ENCODE results near the gene RNU6-7. TPM values are rescaled to one million over a fixed set of nuclear protein-coding genes. Genes with fewer than 3 reads are reported as not detected.

RNU6-7 gene
- total and polyA plus RNA-seq, 2 donors (not counting 3 experiments of a cell fraction or from before 2014, with no cell fraction given) = not detected

GRCh38 chr14:32200368-32201192 is 1.3 kb upstream of the RNU6-7 start:
- CTCF ChIA-PET = interaction anchor here (1.0 to 1.9 kb wide), 3 partner anchors 52 to 690 kb away, joined by 3 to 4 read pairs (median 4); no protein-coding TSS in a partner anchor
- Histone ChIP-seq H3K9me3 (replicated peaks; ENCODE audit: control insufficient read depth, insufficient read depth, low read length) (no peaks in the 10 kb centered on the region), H3K4me1 (ENCODE audit: control insufficient read depth, extremely low read depth, insufficient read depth, low read length) (peaks cover 16% of the 10 kb centered on the region), H2AFZ (ENCODE audit: low read depth, low read length) (peak overlapping the region; percentile 43), H3K79me2 (ENCODE audit: control insufficient read depth, insufficient read depth, low read length) (no peaks in the 10 kb centered on the region), H3K27me3 (ENCODE audit: control insufficient read depth in 2 of 2, insufficient read depth in 2 of 2, low read length in 2 of 2) (peaks cover 0 to 2% of the 10 kb centered on the region in 2 experiments), H3K36me3 (ENCODE audit: control insufficient read depth in 2 of 2, extremely low read depth in 1 of 2, insufficient read depth in 2 of 2, low read length in 2 of 2) (no peaks in the 10 kb centered on the region), H3K4me2 (ENCODE audit: insufficient read depth, low read length) (peak overlapping the region; percentile 99), H3K9me1 (replicated peaks; ENCODE audit: control insufficient read depth, extremely low read depth, insufficient read depth, low read length) (no peaks in the 10 kb centered on the region), H4K20me1 (replicated peaks; ENCODE audit: control insufficient read depth, extremely low read depth, insufficient read depth, low read length) (no peaks in the 10 kb centered on the region), H3K9ac (replicated peaks; ENCODE audit: extremely low read depth, insufficient read depth, low read length) (no peak overlapping the region), H3K27ac (ENCODE audit: insufficient read depth, low read depth, low read length) (no peak overlapping the region), H3K4me3 (replicated peaks in 1 of 3; ENCODE audit: insufficient read depth in 1 of 3, low read depth in 1 of 3, low read length in 3 of 3) (peak overlapping the region; percentile 23 to 92 (median 55))
- intact Hi-C loops (cut with micrococcal nuclease) = loop anchor here (1.0 to 5.0 kb wide), 4 partner anchors 52 to 743 kb away; partner anchors contain the start of gene DTD2
- TF ChIP-seq, protein P1, sequence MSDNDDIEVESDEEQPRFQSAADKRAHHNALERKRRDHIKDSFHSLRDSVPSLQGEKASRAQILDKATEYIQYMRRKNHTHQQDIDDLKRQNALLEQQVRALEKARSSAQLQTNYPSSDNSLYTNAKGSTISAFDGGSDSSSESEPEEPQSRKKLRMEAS (IDR thresholded peaks at IDR 0.05; ENCODE audit: insufficient read depth, insufficient read length) = no peak
- TF ChIP-seq JUN (IDR thresholded peaks at IDR 0.05; ENCODE audit: borderline replicate concordance, insufficient read depth, insufficient read length, low read depth) (no peak), EZH2 (IDR thresholded peaks at IDR 0.05; ENCODE audit: borderline replicate concordance, low read depth, low read length, severe bottlenecking) (no peak), MYC (IDR thresholded peaks at IDR 0.05; ENCODE audit: low read depth, low read length) (no peak), POLR2AphosphoS5 (IDR thresholded peaks at IDR 0.05; ENCODE audit: insufficient read depth, low read depth, low read length) (no peak), FOS (IDR thresholded peaks at IDR 0.05; ENCODE audit: borderline replicate concordance, insufficient read depth, low read length) (no peak), POLR2A (IDR thresholded peaks at IDR 0.05; ENCODE audit: low read depth, low read length) (no peak), GATA2 (IDR thresholded peaks at IDR 0.05; ENCODE audit: insufficient read depth, insufficient read length, low read depth, low read length) (no peak)
- TF ChIP-seq, protein P2, sequence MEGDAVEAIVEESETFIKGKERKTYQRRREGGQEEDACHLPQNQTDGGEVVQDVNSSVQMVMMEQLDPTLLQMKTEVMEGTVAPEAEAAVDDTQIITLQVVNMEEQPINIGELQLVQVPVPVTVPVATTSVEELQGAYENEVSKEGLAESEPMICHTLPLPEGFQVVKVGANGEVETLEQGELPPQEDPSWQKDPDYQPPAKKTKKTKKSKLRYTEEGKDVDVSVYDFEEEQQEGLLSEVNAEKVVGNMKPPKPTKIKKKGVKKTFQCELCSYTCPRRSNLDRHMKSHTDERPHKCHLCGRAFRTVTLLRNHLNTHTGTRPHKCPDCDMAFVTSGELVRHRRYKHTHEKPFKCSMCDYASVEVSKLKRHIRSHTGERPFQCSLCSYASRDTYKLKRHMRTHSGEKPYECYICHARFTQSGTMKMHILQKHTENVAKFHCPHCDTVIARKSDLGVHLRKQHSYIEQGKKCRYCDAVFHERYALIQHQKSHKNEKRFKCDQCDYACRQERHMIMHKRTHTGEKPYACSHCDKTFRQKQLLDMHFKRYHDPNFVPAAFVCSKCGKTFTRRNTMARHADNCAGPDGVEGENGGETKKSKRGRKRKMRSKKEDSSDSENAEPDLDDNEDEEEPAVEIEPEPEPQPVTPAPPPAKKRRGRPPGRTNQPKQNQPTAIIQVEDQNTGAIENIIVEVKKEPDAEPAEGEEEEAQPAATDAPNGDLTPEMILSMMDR (IDR thresholded peaks at IDR 0.05; ENCODE audit: extremely low read depth in 1 of 2, insufficient read depth in 1 of 2, low read depth in 1 of 2, low read length in 2 of 2) = no peak
- BruUV-seq (replicated peaks) = no TSS peak
- no peak for FAIRE-seq
- dilution Hi-C loops (cut with MboI; ENCODE audit: extremely low pct_ligation_motif_present, low sequenced_read_pairs) = no loop called here
- DNase-seq (ENCODE audit: low read depth, low spot score) = no peak
- POLR2A ChIA-PET = no interaction called here

Measured in endothelial cell of umbilical vein (primary cell).